Heart left ventricle (tissue), 13 donors: ENCODE measurements around the gene HIPK4.
"Not testable (repeated sequence)": the region's sequence is repeated elsewhere in the genome, so short reads cannot be mapped to it uniquely, and the experiment has no call there.

ENCODE experiments used
- POLR2A ChIP-seq, 2 donors: fragments of 450-650 bp; IDR thresholded peaks; one replicate each; pipeline ENCODE4 v1.6.1; 2017; ENCODE audit warnings: antibody characterized with exemption in 2 of 2, mild to moderate bottlenecking in 2 of 2, moderate library complexity in 2 of 2
- TF ChIP-seq, protein P1 (sequence below), 12 donors: fragments of 200-600 bp; sonication (generic) in 4 of 12; IDR thresholded peaks; one replicate each; pipeline versions ENCODE4 v1.5.0 to v1.8.0; 2018 to 2022; ENCODE audit warnings: antibody characterized with exemption in 12 of 12, mild to moderate bottlenecking in 5 of 12
- donor health status: ischemic (EF 13 %, LVEDD 7.1; RV severe dilation, severe dysfunction).
- donor health status: DM: no; HTN: yes; CAD: no.
- donor health status: DM: no; HTN: no; CAD: no.
- donor health status: ischemic (EF 25% LVEDD 6.9; RV normal size, moderate dysfunction).
- donor health status: ischemic (EF 25% LVEDD 5.7; RV mildly dilated, moderate dysfunction).
- donor health status: ischemic (EF 35%, LVEDD 5.7; RV mildly dilated, moderate dysfunction).
- donor health status: nonischemic (EF 11% LVEDD 7.7; RV severe dilation, severe dysfunction).
- donor health status: DM: yes; HTN: yes; CAD: no.
- donor health status: PGD.
- donor health status: ischemic (EF 29% LVEDD 5.4; RV normal size, mild dysfunction).
- donor health status: nonischemic (EF 23%, LVEDD 6.1; RV moderate dilation, normal function).

DNA sequence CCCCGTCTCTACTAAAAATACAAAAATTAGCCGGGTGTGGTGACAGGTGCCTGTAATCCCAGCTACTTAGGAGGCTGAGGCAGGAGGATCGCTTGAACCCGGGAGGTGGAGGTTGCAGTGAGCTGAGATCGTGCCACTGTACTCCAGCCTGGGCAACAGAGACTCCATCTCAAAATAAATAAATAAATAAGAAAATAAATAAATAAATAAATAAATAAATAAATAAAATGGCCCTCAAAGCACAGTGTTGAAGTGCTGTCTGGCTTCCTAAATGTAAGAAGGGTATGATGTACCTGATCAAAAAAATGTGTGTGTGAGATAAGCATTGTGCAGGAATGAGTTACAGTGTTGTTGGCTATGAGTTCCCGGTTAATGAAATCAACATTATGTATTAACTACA, 56.9 kb downstream of the HIPK4 start:
- TF ChIP-seq, protein P1, sequence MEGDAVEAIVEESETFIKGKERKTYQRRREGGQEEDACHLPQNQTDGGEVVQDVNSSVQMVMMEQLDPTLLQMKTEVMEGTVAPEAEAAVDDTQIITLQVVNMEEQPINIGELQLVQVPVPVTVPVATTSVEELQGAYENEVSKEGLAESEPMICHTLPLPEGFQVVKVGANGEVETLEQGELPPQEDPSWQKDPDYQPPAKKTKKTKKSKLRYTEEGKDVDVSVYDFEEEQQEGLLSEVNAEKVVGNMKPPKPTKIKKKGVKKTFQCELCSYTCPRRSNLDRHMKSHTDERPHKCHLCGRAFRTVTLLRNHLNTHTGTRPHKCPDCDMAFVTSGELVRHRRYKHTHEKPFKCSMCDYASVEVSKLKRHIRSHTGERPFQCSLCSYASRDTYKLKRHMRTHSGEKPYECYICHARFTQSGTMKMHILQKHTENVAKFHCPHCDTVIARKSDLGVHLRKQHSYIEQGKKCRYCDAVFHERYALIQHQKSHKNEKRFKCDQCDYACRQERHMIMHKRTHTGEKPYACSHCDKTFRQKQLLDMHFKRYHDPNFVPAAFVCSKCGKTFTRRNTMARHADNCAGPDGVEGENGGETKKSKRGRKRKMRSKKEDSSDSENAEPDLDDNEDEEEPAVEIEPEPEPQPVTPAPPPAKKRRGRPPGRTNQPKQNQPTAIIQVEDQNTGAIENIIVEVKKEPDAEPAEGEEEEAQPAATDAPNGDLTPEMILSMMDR (IDR thresholded peaks at IDR 0.05): not testable (repeated sequence)
- TF ChIP-seq POLR2A (IDR thresholded peaks at IDR 0.05): not testable (repeated sequence)
